ENCODE measurements around the gene FASN. TPM values are rescaled to one million over a fixed set of nuclear protein-coding genes. Genes with fewer than 3 reads are reported as not detected.

FASN gene
- total and polyA plus RNA-seq, 2 of the 13 experiments (the other 11 are each of a cell fraction or from before 2014, with no cell fraction given), result 51.7 to 101 TPM

DNA sequence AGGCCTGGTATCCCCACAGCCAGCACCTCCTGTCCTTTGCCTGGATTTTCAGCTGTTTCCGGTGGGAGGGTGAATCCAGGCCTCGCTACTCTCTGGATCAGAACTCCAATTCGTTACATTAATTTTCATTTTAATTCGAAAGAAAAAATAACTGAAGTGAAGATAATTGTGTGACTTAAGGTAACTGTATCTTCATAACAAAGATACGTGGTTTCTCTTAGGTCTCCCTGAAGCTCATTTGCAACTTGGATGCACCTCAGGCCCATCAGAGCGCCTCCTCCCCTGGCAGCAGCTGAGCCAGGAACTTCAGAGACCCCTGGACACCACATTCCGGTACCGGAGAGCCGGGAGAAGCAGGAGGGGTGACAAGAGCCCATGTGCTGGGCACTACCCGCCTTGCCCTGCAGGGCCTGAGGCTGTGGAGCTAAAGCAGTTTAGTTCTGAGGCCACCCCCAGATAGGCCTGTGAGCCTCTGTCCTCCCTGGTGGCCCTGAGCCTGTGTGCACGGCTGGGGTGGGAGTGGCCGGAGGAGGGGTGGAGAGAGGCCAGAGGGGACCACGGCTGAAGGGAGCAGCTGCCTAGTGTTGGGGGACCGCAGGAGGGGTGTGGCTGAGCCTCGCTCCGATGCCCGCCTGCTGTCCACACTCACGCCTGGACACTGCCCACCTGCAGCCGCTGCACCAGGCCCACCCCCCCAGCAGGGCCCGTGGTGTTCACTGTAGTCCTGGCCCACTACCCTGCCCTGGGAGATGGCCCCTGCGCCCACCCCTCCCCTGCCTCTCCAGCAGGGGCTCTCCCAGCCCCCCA is 21.0 kb downstream of the FASN start (continued):
- no peak for TF ChIP-seq ZNF432 (CRISPR knock-in tag; IDR thresholded peaks at IDR 0.05; ENCODE audit: borderline replicate concordance)
- no peak for TF ChIP-seq ZNF569 (CRISPR knock-in tag; IDR thresholded peaks at IDR 0.05; ENCODE audit: borderline replicate concordance)
- TF ChIP-seq STAT5B (CRISPR knock-in tag; IDR thresholded peaks at IDR 0.05), result no peak
- 0 out of 2 replicates have a peak, but pooled peaks have one; percentile 9 for TF ChIP-seq RFX5 (IDR thresholded peaks at IDR 0.05; ENCODE audit: low read depth, low read length)
- TF ChIP-seq, protein P1, sequence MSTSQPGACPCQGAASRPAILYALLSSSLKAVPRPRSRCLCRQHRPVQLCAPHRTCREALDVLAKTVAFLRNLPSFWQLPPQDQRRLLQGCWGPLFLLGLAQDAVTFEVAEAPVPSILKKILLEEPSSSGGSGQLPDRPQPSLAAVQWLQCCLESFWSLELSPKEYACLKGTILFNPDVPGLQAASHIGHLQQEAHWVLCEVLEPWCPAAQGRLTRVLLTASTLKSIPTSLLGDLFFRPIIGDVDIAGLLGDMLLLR (CRISPR knock-in tag; IDR thresholded peaks at IDR 0.05), result no peak
- TF ChIP-seq, protein P2, sequence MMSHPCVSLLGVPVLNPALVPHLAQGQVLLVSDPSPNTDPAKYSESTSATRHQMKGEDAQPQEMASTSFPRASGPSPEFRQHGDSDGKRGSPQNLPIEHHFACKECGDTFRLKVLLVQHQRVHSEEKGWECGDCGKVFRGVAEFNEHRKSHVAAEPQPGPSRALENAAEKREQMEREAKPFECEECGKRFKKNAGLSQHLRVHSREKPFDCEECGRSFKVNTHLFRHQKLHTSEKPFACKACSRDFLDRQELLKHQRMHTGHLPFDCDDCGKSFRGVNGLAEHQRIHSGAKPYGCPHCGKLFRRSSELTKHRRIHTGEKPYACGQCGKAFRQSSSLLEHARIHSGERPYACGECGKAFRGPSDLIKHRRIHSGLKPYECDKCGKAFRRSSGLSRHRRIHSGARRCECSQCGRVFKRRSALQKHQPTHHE (CRISPR knock-in tag; IDR thresholded peaks at IDR 0.05; ENCODE audit: borderline replicate concordance), result no peak
- no peak for TF ChIP-seq ZNF33A (CRISPR knock-in tag; IDR thresholded peaks at IDR 0.05; ENCODE audit: borderline replicate concordance)
- TF ChIP-seq, protein P3, sequence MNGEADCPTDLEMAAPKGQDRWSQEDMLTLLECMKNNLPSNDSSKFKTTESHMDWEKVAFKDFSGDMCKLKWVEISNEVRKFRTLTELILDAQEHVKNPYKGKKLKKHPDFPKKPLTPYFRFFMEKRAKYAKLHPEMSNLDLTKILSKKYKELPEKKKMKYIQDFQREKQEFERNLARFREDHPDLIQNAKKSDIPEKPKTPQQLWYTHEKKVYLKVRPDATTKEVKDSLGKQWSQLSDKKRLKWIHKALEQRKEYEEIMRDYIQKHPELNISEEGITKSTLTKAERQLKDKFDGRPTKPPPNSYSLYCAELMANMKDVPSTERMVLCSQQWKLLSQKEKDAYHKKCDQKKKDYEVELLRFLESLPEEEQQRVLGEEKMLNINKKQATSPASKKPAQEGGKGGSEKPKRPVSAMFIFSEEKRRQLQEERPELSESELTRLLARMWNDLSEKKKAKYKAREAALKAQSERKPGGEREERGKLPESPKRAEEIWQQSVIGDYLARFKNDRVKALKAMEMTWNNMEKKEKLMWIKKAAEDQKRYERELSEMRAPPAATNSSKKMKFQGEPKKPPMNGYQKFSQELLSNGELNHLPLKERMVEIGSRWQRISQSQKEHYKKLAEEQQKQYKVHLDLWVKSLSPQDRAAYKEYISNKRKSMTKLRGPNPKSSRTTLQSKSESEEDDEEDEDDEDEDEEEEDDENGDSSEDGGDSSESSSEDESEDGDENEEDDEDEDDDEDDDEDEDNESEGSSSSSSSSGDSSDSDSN (CRISPR knock-in tag; IDR thresholded peaks at IDR 0.05), result no peak
- TF ChIP-seq EED (CRISPR knock-in tag; IDR thresholded peaks at IDR 0.05), result 0 out of 2 replicates have a peak, but pooled peaks have one; percentile 62
- no peak for TF ChIP-seq GATAD2A (CRISPR knock-in tag; IDR thresholded peaks at IDR 0.05)
- TF ChIP-seq, protein P4, sequence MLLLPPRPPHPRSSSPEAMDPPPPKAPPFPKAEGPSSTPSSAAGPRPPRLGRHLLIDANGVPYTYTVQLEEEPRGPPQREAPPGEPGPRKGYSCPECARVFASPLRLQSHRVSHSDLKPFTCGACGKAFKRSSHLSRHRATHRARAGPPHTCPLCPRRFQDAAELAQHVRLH (CRISPR knock-in tag; IDR thresholded peaks at IDR 0.05; ENCODE audit: borderline replicate concordance, low read depth), result no peak
- TF ChIP-seq NPAS2 (CRISPR knock-in tag; IDR thresholded peaks at IDR 0.05; ENCODE audit: borderline replicate concordance), result no peak
- TF ChIP-seq ZNF670 (CRISPR knock-in tag; IDR thresholded peaks at IDR 0.05; ENCODE audit: borderline replicate concordance), result no peak
- no peak for TF ChIP-seq NFE2 (CRISPR knock-in tag; IDR thresholded peaks at IDR 0.05)
- TF ChIP-seq SRSF9 (IDR thresholded peaks at IDR 0.05; ENCODE audit: borderline replicate concordance, insufficient read depth, low read depth, low read length, poor library complexity, severe bottlenecking), result no peak
- no peak for TF ChIP-seq CENPX (CRISPR knock-in tag; IDR thresholded peaks at IDR 0.05)
- TF ChIP-seq ZNF354B (CRISPR knock-in tag; IDR thresholded peaks at IDR 0.05), result no peak
- TF ChIP-seq ARNT2 (CRISPR knock-in tag; IDR thresholded peaks at IDR 0.05; ENCODE audit: low read depth), result 0 out of 2 replicates have a peak, but pooled peaks have one; percentile 39
- no peak for TF ChIP-seq ZNF552 (CRISPR knock-in tag; IDR thresholded peaks at IDR 0.05; ENCODE audit: borderline replicate concordance)
- TF ChIP-seq BHLHE40 (IDR thresholded peaks at IDR 0.05; ENCODE audit: low read length), result no peak
- no peak for TF ChIP-seq TCF7L2 (IDR thresholded peaks at IDR 0.05; ENCODE audit: low read depth, low read length)
- no peak for TF ChIP-seq KDM1A (CRISPR knock-in tag; IDR thresholded peaks at IDR 0.05)
- no peak for TF ChIP-seq ZNF562 (CRISPR knock-in tag; IDR thresholded peaks at IDR 0.05; ENCODE audit: borderline replicate concordance)
- TF ChIP-seq, protein P5, sequence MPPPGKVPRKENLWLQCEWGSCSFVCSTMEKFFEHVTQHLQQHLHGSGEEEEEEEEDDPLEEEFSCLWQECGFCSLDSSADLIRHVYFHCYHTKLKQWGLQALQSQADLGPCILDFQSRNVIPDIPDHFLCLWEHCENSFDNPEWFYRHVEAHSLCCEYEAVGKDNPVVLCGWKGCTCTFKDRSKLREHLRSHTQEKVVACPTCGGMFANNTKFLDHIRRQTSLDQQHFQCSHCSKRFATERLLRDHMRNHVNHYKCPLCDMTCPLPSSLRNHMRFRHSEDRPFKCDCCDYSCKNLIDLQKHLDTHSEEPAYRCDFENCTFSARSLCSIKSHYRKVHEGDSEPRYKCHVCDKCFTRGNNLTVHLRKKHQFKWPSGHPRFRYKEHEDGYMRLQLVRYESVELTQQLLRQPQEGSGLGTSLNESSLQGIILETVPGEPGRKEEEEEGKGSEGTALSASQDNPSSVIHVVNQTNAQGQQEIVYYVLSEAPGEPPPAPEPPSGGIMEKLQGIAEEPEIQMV (CRISPR knock-in tag; IDR thresholded peaks at IDR 0.05; ENCODE audit: low read depth), result no peak

Data from HepG2 (cell line).